Kidney (tissue), 14 donors: ENCODE data around the gene LRRC61. TPM values are rescaled to one million over a fixed set of nuclear protein-coding genes. Genes with fewer than 3 reads are reported as not detected.

ENCODE experiments used
- DNase-seq, 5 donors: peaks; one replicate each; pipeline ENCODE4 v3.0.0-alpha.2; 2013 to 2020
- FAIRE-seq: peaks from 2 replicates; lab custom pipeline; 2012; peaks lifted over from hg19 to GRCh38; lab: Jason Lieb, UNC
- H3K27ac ChIP-seq, 2 donors: one replicate each; pipeline ENCODE4 v1.7.0; 2013; ENCODE audit warnings: low read depth in 2 of 2, low read length in 2 of 2, inconsistent platforms in 1 of 2
- H3K27me3 ChIP-seq: one replicate; pipeline ENCODE4 v1.7.1; 2013; ENCODE audit warnings: low read length, inconsistent platforms; ENCODE audit not compliant: control insufficient read depth, insufficient read depth
- H3K36me3 ChIP-seq, 3 donors: one replicate each; pipeline versions ENCODE4 v1.7.0 to v1.7.1; 2013; ENCODE audit warnings: low read length in 3 of 3, control low read depth in 1 of 3, inconsistent platforms in 1 of 3; ENCODE audit not compliant: insufficient read depth in 3 of 3, control insufficient read depth in 2 of 3
- H3K4me1 ChIP-seq, 3 donors: one replicate each; pipeline versions ENCODE4 v1.7.0 to v1.7.1; 2013; ENCODE audit warnings: low read length in 3 of 3, inconsistent platforms in 1 of 3, low read depth in 1 of 3; ENCODE audit not compliant: control insufficient read depth in 2 of 3, insufficient read depth in 2 of 3
- H3K4me3 ChIP-seq, 3 donors: one replicate each; pipeline versions ENCODE4 v1.7.0 to v1.8.1; 2013; ENCODE audit warnings: low read length in 3 of 3, control low read depth in 1 of 3, inconsistent platforms in 1 of 3
- H3K9ac ChIP-seq, 3 donors: one replicate each; pipeline versions ENCODE4 v1.7.0 to v1.7.1; 2013; ENCODE audit warnings: low read length in 3 of 3, control low read depth in 1 of 3, inconsistent platforms in 1 of 3
- H3K9me3 ChIP-seq, 3 donors: one replicate each; pipeline versions ENCODE4 v1.7.0 to v1.7.1; 2013; ENCODE audit warnings: low read length in 3 of 3, control low read depth in 1 of 3, inconsistent platforms in 1 of 3; ENCODE audit not compliant: control insufficient read depth in 2 of 3, insufficient read depth in 1 of 3
- CTCF ChIP-seq: IDR thresholded peaks from 3 replicates; pipeline ENCODE4 v1.5.1; 2012; ENCODE audit warnings: mild to moderate bottlenecking, moderate library complexity, borderline replicate concordance; ENCODE audit not compliant: insufficient read depth; ENCODE audit errors: extremely low read depth
- intact Hi-C: fragments of 100-400 bp; cut with DNase I; formaldehyde crosslinking; loops from one replicate; pipeline ENCODE4 v1.11.1; 2022
- polyA plus RNA-seq: library from polyadenylated mRNA; stranded (reverse); fragments of 350-450 nt; fragmentation: Illumina TruSeq; extraction: RNeasy Lipid Tissue Mini Kit (QIAGEN cat#74804); gene quantifications from one replicate; pipeline ENCODE4 v1.2.3, GENCODE V29; 2014; ENCODE audit warnings: low read depth, low replicate concordance; ENCODE audit not compliant: insufficient read depth
- total RNA-seq: library from RNA; stranded (reverse); fragmentation: NEBNext Ultra II Directional; extraction: Animal tissue kit (Norgen Biotek cat#: 25700); gene quantifications from one replicate; pipeline ENCODE4 v1.2.1, GENCODE V29; 2021
- donor health status: control.
- donor health status: control.
- donor health status: control.
- donor health status: control.
- donor health status: control.
- donor health status: DM: yes; HTN: yes; CAD: no.
- donor health status: Normal renal cell carcinoma (clear cell type).

Gene LRRC61
- total and polyA plus RNA-seq, 2 donors from 2014 or later, result 17.1 to 23.2 TPM

GRCh38 chr7:150381785-150382122 is 58.6 kb downstream of the LRRC61 start:
- peak in 1 of 5 donors; percentile 53 for DNase-seq
- no peak overlapping the region for H3K27ac ChIP-seq
- FAIRE-seq, result no peak
- H3K9ac ChIP-seq, result no peak overlapping the region
- intact Hi-C loops, result no loop called here
- H3K4me3 ChIP-seq, result no peak overlapping the region
- H3K27me3 ChIP-seq, result no peaks in the 10 kb centered on the region
- H3K9me3 ChIP-seq, result no peaks in the 10 kb centered on the region
- H3K36me3 ChIP-seq, result no peaks in the 10 kb centered on the region
- peaks cover 0 to 20% (median 13%) of the 10 kb centered on the region in 3 donors for H3K4me1 ChIP-seq
- no peak for TF ChIP-seq CTCF

GRCh38 chr7:150382123-150382843 is 59.1 kb downstream of the LRRC61 start:
- H3K27ac ChIP-seq, result no peak overlapping the region
- no peaks in the 10 kb centered on the region for H3K9me3 ChIP-seq
- H3K36me3 ChIP-seq, result no peaks in the 10 kb centered on the region
- FAIRE-seq (no peak), DNase-seq (peak in 1 of 5 donors; percentile 49)
- H3K27me3 ChIP-seq, result no peaks in the 10 kb centered on the region
- no peak overlapping the region for H3K4me3 ChIP-seq
- intact Hi-C loops, result no loop called here
- TF ChIP-seq CTCF, result no peak
- peaks cover 0 to 18% (median 13%) of the 10 kb centered on the region in 3 donors for H3K4me1 ChIP-seq
- no peak overlapping the region for H3K9ac ChIP-seq

DNA sequence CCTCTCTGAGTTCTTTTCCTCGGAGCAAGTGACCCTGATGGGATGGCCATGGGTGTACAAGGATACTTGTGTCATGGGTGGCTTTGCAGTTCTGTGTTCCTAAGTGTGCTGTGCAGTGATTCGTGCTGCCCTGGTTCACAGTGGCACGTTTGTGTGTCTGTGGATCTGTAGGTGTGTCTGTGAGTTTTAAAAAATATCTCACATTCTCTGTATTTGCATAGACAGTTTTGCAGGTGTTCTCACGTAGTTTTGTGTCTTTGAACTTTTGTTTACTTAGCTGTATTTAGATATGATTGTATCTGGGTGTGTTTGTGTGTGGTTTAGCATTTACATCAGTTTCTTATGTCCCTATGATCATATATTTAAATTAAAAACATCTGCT is 59.7 kb downstream of the LRRC61 start:
- intact Hi-C loops, result no loop called here
- Histone ChIP-seq H3K27ac (no peak overlapping the region), H3K9me3 (no peaks in the 10 kb centered on the region), H3K4me3 (no peak overlapping the region), H3K27me3 (no peaks in the 10 kb centered on the region), H3K9ac (no peak overlapping the region), H3K4me1 (peaks cover 0 to 13% (median 13%) of the 10 kb centered on the region in 3 donors), H3K36me3 (no peaks in the 10 kb centered on the region)
- no peak for TF ChIP-seq CTCF
- DNase-seq (no peak), FAIRE-seq (no peak)
